ENCODE results near the gene PLK4.
A peak's percentile ranks its signal among the peaks of the same experiment; 100 is the strongest.

Gene PLK4

GRCh38 chr4:127880763-127881562 is at the start of gene PLK4:
PLK4 (plus strand) TSS chr4:127880893; CDS start chr4:127881135, 242 bp downstream.
- peaks cover 13% of the 10 kb centered on the region for H3K36me3 Mint-ChIP-seq (ENCODE audit: low read depth)
- H3K4me1 Mint-ChIP-seq (ENCODE audit: low read depth) = peaks cover 22% of the 10 kb centered on the region
- H3K27me3 Mint-ChIP-seq (ENCODE audit: low read depth) = no peaks in the 10 kb centered on the region
- H3K9me3 Mint-ChIP-seq = no peaks in the 10 kb centered on the region
- peak within 1 kb of the TSS; percentile 99 for H3K27ac Mint-ChIP-seq
- peak within 1 kb of the TSS; percentile 97 for H3K4me3 Mint-ChIP-seq

DNA sequence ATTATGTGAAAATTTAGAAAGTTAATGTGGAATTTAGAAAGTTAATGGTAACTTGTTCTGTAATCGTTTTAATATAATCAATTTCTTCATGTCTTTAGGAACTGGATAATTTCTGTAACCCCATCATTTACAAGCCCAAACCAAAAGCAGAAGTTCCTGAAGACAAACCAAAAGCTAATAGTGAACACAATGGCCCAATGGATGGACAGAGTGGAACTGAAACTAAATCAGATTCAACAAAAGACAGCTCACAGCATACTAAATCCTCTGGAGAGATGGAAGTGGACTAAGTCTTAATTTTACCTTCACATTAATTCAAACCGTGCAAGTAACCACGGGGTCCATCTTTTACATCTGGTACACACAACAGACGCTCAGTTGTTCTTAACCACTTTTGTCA is 48.1 kb upstream of the PLK4 start:
- Mint-ChIP-seq H3K4me1 (ENCODE audit: low read depth) (no peaks in the 10 kb centered on the region), H3K27ac (no peak overlapping the region)

DNA sequence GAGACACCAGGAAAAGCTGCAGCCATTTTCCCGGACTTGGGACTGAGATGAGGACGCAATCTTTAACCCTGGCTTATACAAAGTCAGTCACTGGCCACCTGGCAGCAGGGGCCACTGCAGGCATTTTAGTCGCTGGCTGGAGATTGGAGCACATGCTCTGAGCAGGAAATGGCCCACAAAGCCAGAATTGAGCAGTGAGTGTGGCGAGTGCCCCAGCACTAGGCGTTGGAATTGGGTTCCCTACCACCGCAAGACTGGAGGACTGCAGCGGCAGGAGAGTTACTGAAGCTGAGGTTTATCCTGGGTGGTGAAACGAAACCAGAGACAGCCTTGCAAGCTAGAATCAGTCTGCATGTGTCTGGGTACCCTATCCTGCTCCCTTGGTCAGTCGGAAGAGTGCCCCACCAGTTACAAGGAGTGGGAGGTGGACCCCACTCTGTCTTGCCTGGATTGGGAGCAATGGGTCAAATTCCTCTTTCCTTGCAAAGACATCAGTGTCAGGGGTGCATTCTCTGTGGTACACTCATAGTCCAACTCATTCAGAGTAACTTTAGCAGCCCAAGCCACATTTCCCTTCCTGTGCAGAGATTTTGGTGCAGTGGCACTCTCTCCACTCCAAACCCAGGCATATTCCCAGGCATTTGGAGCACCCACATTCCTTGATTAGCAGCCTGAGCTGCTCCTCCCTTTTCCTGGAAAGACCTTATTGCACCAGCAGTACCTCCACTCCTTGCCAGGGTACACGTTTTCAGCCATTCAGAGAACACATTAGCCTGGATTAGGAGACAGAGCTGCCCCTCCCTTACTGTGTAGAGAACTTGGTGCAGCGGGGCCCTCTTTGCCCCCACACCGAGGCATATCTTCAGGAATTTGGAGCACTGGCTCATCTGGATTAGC is 36.7 kb upstream of the PLK4 start:
- no peak overlapping the region for H3K4me3 Mint-ChIP-seq
- no peaks in the 10 kb centered on the region for H3K4me1 Mint-ChIP-seq (ENCODE audit: low read depth)
- no peak overlapping the region for H3K27ac Mint-ChIP-seq
- no peaks in the 10 kb centered on the region for H3K27me3 Mint-ChIP-seq (ENCODE audit: low read depth)
- no peaks in the 10 kb centered on the region for H3K36me3 Mint-ChIP-seq (ENCODE audit: low read depth)
- H3K9me3 Mint-ChIP-seq = peaks cover 27% of the 10 kb centered on the region

More for the DNA sequence above, 48.1 kb upstream of the PLK4 start:
- Mint-ChIP-seq H3K4me3 (no peak overlapping the region), H3K9me3 (no peaks in the 10 kb centered on the region), H3K27me3 (ENCODE audit: low read depth) (no peaks in the 10 kb centered on the region), H3K36me3 (ENCODE audit: low read depth) (no peaks in the 10 kb centered on the region)

GRCh38 chr4:127844601-127845116 is 36.0 kb upstream of the PLK4 start:
- Mint-ChIP-seq H3K27me3 (ENCODE audit: low read depth) (no peaks in the 10 kb centered on the region), H3K36me3 (ENCODE audit: low read depth) (peaks cover 3% of the 10 kb centered on the region), H3K27ac (no peak overlapping the region), H3K4me3 (no peak overlapping the region), H3K4me1 (ENCODE audit: low read depth) (no peaks in the 10 kb centered on the region), H3K9me3 (peaks cover 31% of the 10 kb centered on the region)

GRCh38 chr4:127846061-127846460 is 34.6 kb upstream of the PLK4 start:
- Mint-ChIP-seq H3K27me3 (ENCODE audit: low read depth) (no peaks in the 10 kb centered on the region), H3K27ac (no peak overlapping the region), H3K4me1 (ENCODE audit: low read depth) (no peaks in the 10 kb centered on the region), H3K4me3 (no peak overlapping the region), H3K36me3 (ENCODE audit: low read depth) (peaks cover 6% of the 10 kb centered on the region), H3K9me3 (peaks cover 41% of the 10 kb centered on the region)

DNA sequence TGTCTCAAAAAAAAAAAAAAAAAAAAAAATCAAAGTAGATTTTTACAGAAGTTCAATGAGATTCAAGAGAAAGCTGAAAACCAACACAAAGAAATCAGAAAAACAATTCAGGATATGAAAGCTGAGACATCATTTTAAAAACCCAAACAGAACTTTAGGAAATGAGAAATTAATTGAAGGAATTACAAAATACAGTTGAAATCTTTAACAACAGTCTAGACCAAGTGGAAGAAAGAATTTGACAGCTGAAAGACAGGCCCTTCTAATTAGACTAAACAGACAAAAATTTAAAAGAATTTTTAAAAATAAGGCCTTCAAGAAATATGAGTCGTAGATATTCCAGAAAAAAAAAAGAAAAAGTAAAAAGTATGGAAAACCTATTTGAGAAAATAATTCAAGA is 33.9 kb upstream of the PLK4 start:
- Mint-ChIP-seq H3K4me3 (no peak overlapping the region), H3K27me3 (ENCODE audit: low read depth) (no peaks in the 10 kb centered on the region), H3K4me1 (ENCODE audit: low read depth) (no peaks in the 10 kb centered on the region), H3K9me3 (peaks cover 48% of the 10 kb centered on the region), H3K27ac (no peak overlapping the region), H3K36me3 (ENCODE audit: low read depth) (peaks cover 6% of the 10 kb centered on the region)

DNA sequence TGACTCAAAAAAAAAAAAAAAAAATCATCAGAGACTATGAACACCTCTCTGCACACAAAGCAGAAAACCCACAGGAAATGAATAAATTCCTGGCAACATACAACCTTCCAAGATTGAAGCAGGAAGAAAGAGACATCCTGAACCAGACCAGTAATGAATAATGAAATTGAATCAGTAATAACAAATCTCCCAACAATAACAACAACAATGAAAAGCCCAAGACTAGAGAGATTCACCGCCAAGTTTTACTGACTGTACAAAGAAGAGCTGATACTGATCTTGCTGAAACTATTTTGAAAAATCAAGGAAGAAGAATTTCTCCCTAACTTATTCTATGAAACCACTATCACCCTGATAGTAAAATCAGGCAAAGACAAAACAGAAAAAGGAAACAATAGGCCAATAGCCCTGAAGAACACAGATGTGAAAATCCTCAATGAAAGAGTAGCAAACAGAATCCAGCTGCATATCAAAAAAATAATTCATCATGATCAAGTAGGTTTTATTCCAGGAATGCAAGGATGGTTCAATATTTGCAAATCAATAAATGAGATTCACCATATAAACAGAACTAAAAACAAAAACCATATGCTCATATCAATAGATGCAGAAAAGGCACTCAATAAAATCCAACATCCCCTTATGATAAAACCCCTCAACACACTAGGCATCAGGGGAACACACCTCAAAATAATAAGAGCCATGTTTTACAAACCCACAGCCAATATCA is 31.0 kb upstream of the PLK4 start:
- no peak overlapping the region for H3K4me3 Mint-ChIP-seq
- no peak overlapping the region for H3K27ac Mint-ChIP-seq
- peaks cover 6% of the 10 kb centered on the region for H3K36me3 Mint-ChIP-seq (ENCODE audit: low read depth)
- no peaks in the 10 kb centered on the region for H3K27me3 Mint-ChIP-seq (ENCODE audit: low read depth)
- peaks cover 53% of the 10 kb centered on the region for H3K9me3 Mint-ChIP-seq
- H3K4me1 Mint-ChIP-seq (ENCODE audit: low read depth) = no peaks in the 10 kb centered on the region

GRCh38 chr4:127852661-127853060 is 28.0 kb upstream of the PLK4 start:
- Mint-ChIP-seq H3K27ac (no peak overlapping the region), H3K36me3 (ENCODE audit: low read depth) (peaks cover 6% of the 10 kb centered on the region), H3K4me3 (no peak overlapping the region), H3K27me3 (ENCODE audit: low read depth) (no peaks in the 10 kb centered on the region), H3K4me1 (ENCODE audit: low read depth) (no peaks in the 10 kb centered on the region), H3K9me3 (peaks cover 39% of the 10 kb centered on the region)

DNA sequence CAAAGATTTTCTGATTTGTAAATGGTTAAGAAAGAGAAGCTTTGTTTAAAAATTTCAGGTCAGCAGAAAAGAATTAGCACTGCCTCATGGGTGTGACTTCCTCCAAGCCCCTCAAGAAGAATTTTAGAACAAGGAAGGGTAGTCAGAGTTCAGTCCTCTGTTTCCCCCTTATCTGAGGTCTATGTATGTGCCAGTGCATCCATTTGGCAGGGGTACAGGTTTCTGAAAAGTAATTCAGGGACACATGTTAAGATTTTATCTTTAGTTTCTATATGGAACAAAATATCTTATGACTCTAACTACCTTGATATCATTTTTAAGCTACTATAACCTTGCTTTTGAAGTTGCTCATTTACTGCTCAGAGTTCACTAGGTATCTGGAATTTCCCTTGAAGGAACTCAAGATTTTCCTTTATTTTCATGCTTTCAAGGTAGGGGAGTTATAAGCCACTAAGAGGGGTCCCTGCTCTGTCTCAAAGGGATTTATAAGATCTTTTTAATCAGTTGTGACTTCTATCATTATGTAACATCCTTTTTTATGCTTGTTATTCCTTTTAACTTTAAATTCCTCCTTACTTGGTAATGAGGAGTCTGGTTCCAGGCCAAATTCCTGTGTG is 24.4 kb upstream of the PLK4 start:
- Mint-ChIP-seq H3K4me1 (ENCODE audit: low read depth) (no peaks in the 10 kb centered on the region), H3K36me3 (ENCODE audit: low read depth) (peaks cover 2% of the 10 kb centered on the region), H3K27me3 (ENCODE audit: low read depth) (no peaks in the 10 kb centered on the region), H3K9me3 (peaks cover 24% of the 10 kb centered on the region), H3K4me3 (no peak overlapping the region), H3K27ac (no peak overlapping the region)

DNA sequence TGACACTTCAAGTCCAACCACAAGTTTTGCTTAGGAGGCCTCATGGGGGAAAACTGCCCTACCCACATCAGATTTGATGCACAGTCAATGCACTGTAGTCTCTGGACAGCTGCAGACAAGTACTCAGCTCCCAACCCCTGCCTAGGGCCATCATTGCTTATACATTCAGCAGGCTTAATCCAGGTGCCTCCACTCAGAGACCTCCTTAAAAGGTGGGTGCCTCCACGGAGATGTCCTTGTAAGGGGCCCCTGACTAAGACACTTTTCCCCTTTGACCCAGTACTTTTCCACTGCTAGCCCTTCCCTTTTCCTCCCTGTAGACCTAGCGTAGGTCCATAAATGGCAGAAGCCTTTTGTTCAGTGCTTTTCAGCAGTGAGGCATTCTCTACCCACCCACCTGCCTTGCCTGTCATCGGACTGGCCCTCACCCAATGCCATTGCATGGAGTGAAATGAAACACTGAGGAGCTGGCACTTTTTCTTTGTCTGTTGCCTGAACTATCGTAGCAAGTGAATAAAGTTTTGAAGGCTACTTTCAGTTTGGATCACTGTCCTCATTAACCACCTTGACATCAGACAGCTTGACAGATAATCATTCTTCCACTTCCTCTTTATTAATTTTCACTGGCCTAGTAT is 23.8 kb upstream of the PLK4 start:
- peaks cover 18% of the 10 kb centered on the region for H3K9me3 Mint-ChIP-seq
- no peak overlapping the region for H3K27ac Mint-ChIP-seq
- no peak overlapping the region for H3K4me3 Mint-ChIP-seq
- H3K36me3 Mint-ChIP-seq (ENCODE audit: low read depth) = peaks cover 2% of the 10 kb centered on the region
- H3K27me3 Mint-ChIP-seq (ENCODE audit: low read depth) = no peaks in the 10 kb centered on the region
- H3K4me1 Mint-ChIP-seq (ENCODE audit: low read depth) = no peaks in the 10 kb centered on the region

DNA sequence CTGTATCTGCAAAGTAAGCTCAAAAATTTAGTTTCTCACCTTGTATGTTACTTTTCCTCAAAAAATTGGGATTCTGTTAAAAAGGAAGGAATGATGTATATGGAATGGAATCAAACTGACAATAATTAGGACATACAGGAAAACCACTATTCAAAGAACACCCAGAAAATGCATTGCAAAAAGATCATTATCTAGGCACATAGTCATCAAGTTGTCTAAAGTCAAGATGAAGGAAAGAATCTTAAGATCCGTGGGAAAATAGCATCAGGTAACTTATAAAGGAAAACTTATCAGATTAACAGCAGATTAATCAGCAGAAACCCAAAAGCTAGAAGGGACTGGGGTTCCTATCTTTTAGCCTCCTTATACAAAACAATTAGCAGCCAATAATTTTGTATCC is 23.1 kb upstream of the PLK4 start:
- H3K27ac Mint-ChIP-seq = no peak overlapping the region
- peaks cover 2% of the 10 kb centered on the region for H3K36me3 Mint-ChIP-seq (ENCODE audit: low read depth)
- no peak overlapping the region for H3K4me3 Mint-ChIP-seq
- H3K4me1 Mint-ChIP-seq (ENCODE audit: low read depth) = no peaks in the 10 kb centered on the region
- no peaks in the 10 kb centered on the region for H3K27me3 Mint-ChIP-seq (ENCODE audit: low read depth)
- H3K9me3 Mint-ChIP-seq = peaks cover 18% of the 10 kb centered on the region

DNA sequence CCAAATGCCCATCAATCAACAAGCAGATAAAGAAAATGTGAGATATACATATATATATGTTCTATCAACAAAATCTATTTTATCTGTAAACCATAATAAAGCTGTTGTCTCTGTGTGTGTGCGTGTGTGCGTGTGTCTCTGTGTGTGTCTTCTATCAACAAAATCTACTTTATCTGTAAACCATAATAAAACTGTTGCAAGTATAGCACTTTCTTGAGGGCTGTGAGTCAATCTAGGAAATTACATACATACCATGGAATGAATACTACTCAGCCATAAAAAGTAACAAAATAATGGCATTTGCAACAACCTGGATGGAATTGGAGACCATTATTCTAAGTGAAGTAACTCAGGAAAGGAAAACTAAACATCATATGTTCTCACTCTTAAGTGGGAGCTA is 12.5 kb upstream of the PLK4 start:
- Mint-ChIP-seq H3K27me3 (ENCODE audit: low read depth) (no peaks in the 10 kb centered on the region), H3K4me3 (no peak overlapping the region), H3K9me3 (no peaks in the 10 kb centered on the region), H3K36me3 (ENCODE audit: low read depth) (peaks cover 1% of the 10 kb centered on the region), H3K4me1 (ENCODE audit: low read depth) (peaks cover 5% of the 10 kb centered on the region), H3K27ac (no peak overlapping the region)

GRCh38 chr4:127870281-127870680 is 10.4 kb upstream of the PLK4 start:
- Mint-ChIP-seq H3K27me3 (ENCODE audit: low read depth) (no peaks in the 10 kb centered on the region), H3K36me3 (ENCODE audit: low read depth) (peaks cover 1% of the 10 kb centered on the region), H3K4me3 (no peak overlapping the region), H3K27ac (no peak overlapping the region), H3K9me3 (no peaks in the 10 kb centered on the region), H3K4me1 (ENCODE audit: low read depth) (peaks cover 5% of the 10 kb centered on the region)
